Measurements from ENCODE around the gene NFKBIB.
"Not testable (repeated sequence)": the region's sequence is repeated elsewhere in the genome, so short reads cannot be mapped to it uniquely, and the experiment has no call there.

The NFKBIB gene

GRCh38 chr19:38883286-38883685 is 16.5 kb upstream of the NFKBIB start:
- no peaks in the 10 kb centered on the region for H3K9me3 ChIP-seq (ENCODE audit: insufficient read depth, low read length)
- no peaks in the 10 kb centered on the region for H3K36me3 ChIP-seq (ENCODE audit: low read length)
- no peaks in the 10 kb centered on the region for H3K79me2 ChIP-seq (ENCODE audit: insufficient read depth, low read length)
- TF ChIP-seq, protein P1, sequence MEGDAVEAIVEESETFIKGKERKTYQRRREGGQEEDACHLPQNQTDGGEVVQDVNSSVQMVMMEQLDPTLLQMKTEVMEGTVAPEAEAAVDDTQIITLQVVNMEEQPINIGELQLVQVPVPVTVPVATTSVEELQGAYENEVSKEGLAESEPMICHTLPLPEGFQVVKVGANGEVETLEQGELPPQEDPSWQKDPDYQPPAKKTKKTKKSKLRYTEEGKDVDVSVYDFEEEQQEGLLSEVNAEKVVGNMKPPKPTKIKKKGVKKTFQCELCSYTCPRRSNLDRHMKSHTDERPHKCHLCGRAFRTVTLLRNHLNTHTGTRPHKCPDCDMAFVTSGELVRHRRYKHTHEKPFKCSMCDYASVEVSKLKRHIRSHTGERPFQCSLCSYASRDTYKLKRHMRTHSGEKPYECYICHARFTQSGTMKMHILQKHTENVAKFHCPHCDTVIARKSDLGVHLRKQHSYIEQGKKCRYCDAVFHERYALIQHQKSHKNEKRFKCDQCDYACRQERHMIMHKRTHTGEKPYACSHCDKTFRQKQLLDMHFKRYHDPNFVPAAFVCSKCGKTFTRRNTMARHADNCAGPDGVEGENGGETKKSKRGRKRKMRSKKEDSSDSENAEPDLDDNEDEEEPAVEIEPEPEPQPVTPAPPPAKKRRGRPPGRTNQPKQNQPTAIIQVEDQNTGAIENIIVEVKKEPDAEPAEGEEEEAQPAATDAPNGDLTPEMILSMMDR (IDR thresholded peaks at IDR 0.05; ENCODE audit: insufficient read depth, low read length, poor library complexity, severe bottlenecking), result no peak
- TF ChIP-seq EZH2phosphoT487 (conservative IDR thresholded peaks at IDR 0.05; ENCODE audit: low read length), result no peak
- H3K4me3 ChIP-seq (ENCODE audit: insufficient read depth, low read length, poor library complexity, severe bottlenecking), result no peak overlapping the region
- H3F3A ChIP-seq (ENCODE audit: insufficient read depth), result peaks cover 9% of the 10 kb centered on the region
- H4K20me1 ChIP-seq (ENCODE audit: low read depth, low read length), result no peaks in the 10 kb centered on the region
- H3K27ac ChIP-seq (ENCODE audit: low read depth, low read length), result no peak overlapping the region
- H3K9me2 ChIP-seq (replicated peaks; ENCODE audit: insufficient read depth, low read length), result no peaks in the 10 kb centered on the region
- no peak overlapping the region for H3K9ac ChIP-seq (ENCODE audit: low read length)
- H3K4me2 ChIP-seq (ENCODE audit: low read depth, low read length, poor library complexity, severe bottlenecking), result no peak overlapping the region
- H2AFZ ChIP-seq (ENCODE audit: low read depth, low read length, severe bottlenecking), result no peak overlapping the region
- no peaks in the 10 kb centered on the region for H3K27me3 ChIP-seq (ENCODE audit: low read length)

GRCh38 chr19:38884691-38885090 is 15.1 kb upstream of the NFKBIB start:
- H3K4me3 ChIP-seq (ENCODE audit: insufficient read depth, low read length, poor library complexity, severe bottlenecking); H3F3A ChIP-seq (ENCODE audit: insufficient read depth); H3K9ac ChIP-seq (ENCODE audit: low read length); H3K4me2 ChIP-seq (ENCODE audit: low read depth, low read length, poor library complexity, severe bottlenecking); H3K9me3 ChIP-seq (ENCODE audit: insufficient read depth, low read length); H3K9me2 ChIP-seq (replicated peaks; ENCODE audit: insufficient read depth, low read length); H3K27ac ChIP-seq (ENCODE audit: low read depth, low read length); H3K79me2 ChIP-seq (ENCODE audit: insufficient read depth, low read length); H4K20me1 ChIP-seq (ENCODE audit: low read depth, low read length); H3K27me3 ChIP-seq (ENCODE audit: low read length); H2AFZ ChIP-seq (ENCODE audit: low read depth, low read length, severe bottlenecking); H3K36me3 ChIP-seq (ENCODE audit: low read length): not testable (repeated sequence)

DNA sequence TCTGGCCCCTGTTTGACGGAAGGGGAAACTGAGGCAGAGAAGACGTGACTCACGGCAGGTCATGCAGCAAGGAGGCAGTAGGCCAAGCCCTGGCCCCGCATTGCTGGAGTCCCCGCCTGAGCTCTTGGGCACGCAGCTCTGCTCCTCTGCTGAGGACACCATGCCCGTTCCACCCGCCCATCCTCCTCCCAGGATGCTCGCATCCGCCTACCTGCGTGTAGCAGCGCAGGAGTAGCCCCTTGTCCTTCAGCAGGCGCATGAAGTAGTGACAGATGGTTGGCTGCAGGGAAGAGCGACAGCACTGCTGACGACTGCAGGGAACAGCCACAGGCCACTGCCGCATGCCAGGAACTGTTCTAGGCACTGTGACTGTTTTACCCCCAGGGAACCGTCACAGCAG is 10.9 kb upstream of the NFKBIB start:
- no peaks in the 10 kb centered on the region for H3K27me3 ChIP-seq (ENCODE audit: low read length)
- H3K79me2 ChIP-seq (ENCODE audit: insufficient read depth, low read length), result no peaks in the 10 kb centered on the region
- H4K20me1 ChIP-seq (ENCODE audit: low read depth, low read length), result no peaks in the 10 kb centered on the region
- no peaks in the 10 kb centered on the region for H3K9me2 ChIP-seq (replicated peaks; ENCODE audit: insufficient read depth, low read length)
- no peaks in the 10 kb centered on the region for H3F3A ChIP-seq (ENCODE audit: insufficient read depth)
- no peaks in the 10 kb centered on the region for H3K36me3 ChIP-seq (ENCODE audit: low read length)
- H3K9ac ChIP-seq (ENCODE audit: low read length), result no peak overlapping the region
- no peak overlapping the region for H2AFZ ChIP-seq (ENCODE audit: low read depth, low read length, severe bottlenecking)
- H3K27ac ChIP-seq (ENCODE audit: low read depth, low read length), result no peak overlapping the region
- TF ChIP-seq, protein P1 (IDR thresholded peaks at IDR 0.05; ENCODE audit: insufficient read depth, low read length, poor library complexity, severe bottlenecking), result no peak
- no peak for TF ChIP-seq EZH2phosphoT487 (conservative IDR thresholded peaks at IDR 0.05; ENCODE audit: low read length)
- no peak overlapping the region for H3K4me2 ChIP-seq (ENCODE audit: low read depth, low read length, poor library complexity, severe bottlenecking)
- H3K4me3 ChIP-seq (ENCODE audit: insufficient read depth, low read length, poor library complexity, severe bottlenecking), result no peak overlapping the region
- no peaks in the 10 kb centered on the region for H3K9me3 ChIP-seq (ENCODE audit: insufficient read depth, low read length)

- Histone ChIP-seq H3K36me3 (ENCODE audit: low read length) (no peaks in the 10 kb centered on the region), H3K4me3 (ENCODE audit: insufficient read depth, low read length, poor library complexity, severe bottlenecking) (no peak overlapping the region), H4K20me1 (ENCODE audit: low read depth, low read length) (no peaks in the 10 kb centered on the region), H3K27me3 (ENCODE audit: low read length) (no peaks in the 10 kb centered on the region), H3K9me3 (ENCODE audit: insufficient read depth, low read length) (no peaks in the 10 kb centered on the region), H3K4me2 (ENCODE audit: low read depth, low read length, poor library complexity, severe bottlenecking) (no peak overlapping the region), H3K9ac (ENCODE audit: low read length) (no peak overlapping the region), H3F3A (ENCODE audit: insufficient read depth) (no peaks in the 10 kb centered on the region), H3K9me2 (replicated peaks; ENCODE audit: insufficient read depth, low read length) (no peaks in the 10 kb centered on the region), H3K79me2 (ENCODE audit: insufficient read depth, low read length) (no peaks in the 10 kb centered on the region), H3K27ac (ENCODE audit: low read depth, low read length) (no peak overlapping the region), H2AFZ (ENCODE audit: low read depth, low read length, severe bottlenecking) (no peak overlapping the region)
- TF ChIP-seq, protein P1 (IDR thresholded peaks at IDR 0.05; ENCODE audit: insufficient read depth, low read length, poor library complexity, severe bottlenecking), result no peak
- TF ChIP-seq EZH2phosphoT487 (conservative IDR thresholded peaks at IDR 0.05; ENCODE audit: low read length), result no peak
Observed at GRCh38 chr19:38889803-38890202, 10.0 kb upstream of the NFKBIB start.

All from SU-DHL-6 (cell line).